ENCODE results near the gene MORN1. TPM values are rescaled to one million over a fixed set of nuclear protein-coding genes. Genes with fewer than 3 reads are reported as not detected.

The MORN1 gene
- total and polyA plus RNA-seq, 2 of the 8 experiments (the other 6 are each of a cell fraction or from before 2014, with no cell fraction given): 5.0 to 9.1 TPM

DNA sequence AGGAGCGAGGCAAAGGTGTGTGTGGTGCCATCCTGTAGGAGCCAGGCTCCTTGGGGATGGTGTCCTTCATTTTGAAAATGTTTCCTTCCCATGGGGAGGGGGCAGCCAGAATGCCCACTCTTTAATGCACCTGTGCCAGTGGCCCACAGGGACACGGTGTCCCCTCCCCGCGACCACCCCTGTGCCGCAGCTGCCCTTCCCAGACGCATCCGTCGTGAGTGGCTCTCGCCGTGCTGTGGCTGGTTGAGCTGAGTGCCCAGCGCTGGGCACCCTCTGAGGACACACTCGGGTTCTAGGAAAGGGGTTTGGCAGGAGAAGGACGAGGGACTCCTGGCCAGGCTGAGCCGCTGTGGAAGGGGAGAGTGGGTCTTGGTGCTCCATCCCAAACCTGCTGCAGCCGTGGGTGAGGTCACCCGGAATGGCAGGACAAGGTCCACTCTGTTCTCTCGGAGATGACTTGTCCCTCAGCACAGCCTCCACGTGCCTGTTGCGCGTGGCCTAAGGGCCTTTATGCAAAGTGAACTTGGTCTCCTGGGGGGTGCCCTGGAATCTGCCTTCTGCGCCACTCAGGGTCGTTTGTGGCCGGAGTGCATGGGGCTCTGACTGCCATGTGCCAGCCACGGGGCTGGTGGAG, 88.9 kb downstream of the MORN1 start:
- Histone ChIP-seq H3K36me3 (ENCODE audit: control insufficient read depth in 2 of 4, insufficient read depth in 4 of 4, low read length in 3 of 4) (peaks cover under 1 to 37% (median 20%) of the 10 kb centered on the region in 4 experiments; a peak in 6 of 8 replicates), H2BK5ac (ENCODE audit: low read depth, low read length) (no peak overlapping the region), H4K8ac (ENCODE audit: extremely low read depth, insufficient read depth, low read length) (no peak overlapping the region), H3K4me3 (ENCODE audit: extremely low read depth in 1 of 4, insufficient read depth in 2 of 4, low read depth in 3 of 4, low read length in 4 of 4) (no peak overlapping the region), H3K27me3 (replicated peaks in 1 of 4; ENCODE audit: control insufficient read depth in 3 of 4, extremely low read depth in 1 of 4, insufficient read depth in 3 of 4, low read length in 3 of 4) (no peaks in the 10 kb centered on the region), H2AK5ac (ENCODE audit: low read depth, low read length) (no peak overlapping the region), H3K18ac (ENCODE audit: extremely low read depth, low read length) (no peak overlapping the region; the same call in 1 of the 2 replicates), H2AFZ (ENCODE audit: low read length) (no peak overlapping the region), H2BK15ac (ENCODE audit: low read length) (no peak overlapping the region), H4K20me1 (replicated peaks in 1 of 2; ENCODE audit: control insufficient read depth in 1 of 2, insufficient read depth in 2 of 2, low read length in 2 of 2) (peaks cover 12 to 48% of the 10 kb centered on the region in 2 experiments), H2BK20ac (ENCODE audit: low read length) (no peak overlapping the region), H4K5ac (ENCODE audit: insufficient read length, low read depth, low read length) (no peak overlapping the region), H3K9me3 (ENCODE audit: insufficient read depth in 2 of 2, low read depth in 1 of 2, low read length in 1 of 2) (no peaks in the 10 kb centered on the region), H3K27ac (ENCODE audit: low read depth, low read length) (no peak overlapping the region), H3K4ac (replicated peaks; ENCODE audit: insufficient read length, low read depth, low read length) (no peak overlapping the region), H3K56ac (replicated peaks; ENCODE audit: insufficient read length, low read depth, low read length) (no peak overlapping the region), H2BK120ac (replicated peaks; ENCODE audit: low read depth, low read length) (no peak overlapping the region), H3K79me1 (ENCODE audit: low read depth, low read length) (peaks cover 30% of the 10 kb centered on the region), H2BK12ac (ENCODE audit: low read depth, low read length) (no peak overlapping the region), H3K9ac (replicated peaks in 1 of 4; ENCODE audit: extremely low read depth in 1 of 4, low read depth in 3 of 4, low read length in 3 of 4) (no peak overlapping the region), H3K23ac (ENCODE audit: insufficient read length) (no peak overlapping the region), H3K4me1 (replicated peaks in 1 of 4; ENCODE audit: control insufficient read depth in 3 of 4, insufficient read depth in 4 of 4, low read length in 3 of 4) (peaks cover 0 to 3% (median 0%) of the 10 kb centered on the region in 4 experiments; a peak in 3 of 7 replicates), H4K91ac (replicated peaks; ENCODE audit: insufficient read length, low read length) (no peak overlapping the region), H3K23me2 (ENCODE audit: low read depth, low read length) (no peaks in the 10 kb centered on the region), H3K4me2 (ENCODE audit: insufficient read depth in 1 of 2, low read depth in 2 of 2, low read length in 2 of 2) (no peak overlapping the region), H3K79me2 (ENCODE audit: control insufficient read depth in 1 of 2, insufficient read depth in 2 of 2, low read length in 2 of 2) (peaks cover 0 to 53% of the 10 kb centered on the region in 2 experiments; a peak in 3 of 4 replicates), H3K14ac (ENCODE audit: insufficient read length) (no peak overlapping the region)
- CTCF ChIA-PET (ENCODE audit: partially characterized antibody): interaction anchor here (0.5 to 1.4 kb wide), 3 partner anchors 9 to 887 kb away, joined by 3 to 6 read pairs (median 3); no protein-coding TSS in a partner anchor
- POLR2A ChIA-PET (ENCODE audit: partially characterized antibody): interaction anchor here (1.2 to 2.5 kb wide), 4 partner anchors 9 to 20 kb away, joined by 3 to 5 read pairs (median 4); no protein-coding TSS in a partner anchor
- FAIRE-seq: no peak
- DNase-seq (ENCODE audit: low read depth in 1 of 2, low spot score in 2 of 2): no peak
- WGBS, 2 experiments (ENCODE audit: extremely low coverage in 1 of 2, insufficient coverage in 1 of 2, insufficient read length in 1 of 2, insufficient replicate concordance in 2 of 2, low coverage in 1 of 2, low lambda C conversion rate in 2 of 2, missing lambda C conversion rate in 1 of 2): 96% methylated on average over 23 of the region's 24 CpGs; no CpG with 5 or more reads in 1 of the 2 experiments
- TF ChIP-seq, protein P1, sequence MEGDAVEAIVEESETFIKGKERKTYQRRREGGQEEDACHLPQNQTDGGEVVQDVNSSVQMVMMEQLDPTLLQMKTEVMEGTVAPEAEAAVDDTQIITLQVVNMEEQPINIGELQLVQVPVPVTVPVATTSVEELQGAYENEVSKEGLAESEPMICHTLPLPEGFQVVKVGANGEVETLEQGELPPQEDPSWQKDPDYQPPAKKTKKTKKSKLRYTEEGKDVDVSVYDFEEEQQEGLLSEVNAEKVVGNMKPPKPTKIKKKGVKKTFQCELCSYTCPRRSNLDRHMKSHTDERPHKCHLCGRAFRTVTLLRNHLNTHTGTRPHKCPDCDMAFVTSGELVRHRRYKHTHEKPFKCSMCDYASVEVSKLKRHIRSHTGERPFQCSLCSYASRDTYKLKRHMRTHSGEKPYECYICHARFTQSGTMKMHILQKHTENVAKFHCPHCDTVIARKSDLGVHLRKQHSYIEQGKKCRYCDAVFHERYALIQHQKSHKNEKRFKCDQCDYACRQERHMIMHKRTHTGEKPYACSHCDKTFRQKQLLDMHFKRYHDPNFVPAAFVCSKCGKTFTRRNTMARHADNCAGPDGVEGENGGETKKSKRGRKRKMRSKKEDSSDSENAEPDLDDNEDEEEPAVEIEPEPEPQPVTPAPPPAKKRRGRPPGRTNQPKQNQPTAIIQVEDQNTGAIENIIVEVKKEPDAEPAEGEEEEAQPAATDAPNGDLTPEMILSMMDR (IDR thresholded peaks at IDR 0.05; ENCODE audit: control extremely low read depth in 1 of 3, insufficient read depth in 1 of 3, low read depth in 1 of 3, low read length in 3 of 3): no peak
- TF ChIP-seq RFX5 (IDR thresholded peaks at IDR 0.05; ENCODE audit: borderline replicate concordance, low read depth, low read length) (no peak), NANOG (IDR thresholded peaks at IDR 0.05; ENCODE audit: insufficient read depth, low read depth, low read length, poor library complexity, severe bottlenecking) (no peak), SIRT6 (IDR thresholded peaks at IDR 0.05; ENCODE audit: low read length) (no peak), BACH1 (IDR thresholded peaks at IDR 0.05; ENCODE audit: low read length) (no peak), POLR2A (IDR thresholded peaks at IDR 0.05; ENCODE audit: control extremely low read depth in 1 of 2, low read depth in 2 of 2, low read length in 2 of 2) (no peak)
- TF ChIP-seq, protein P2, sequence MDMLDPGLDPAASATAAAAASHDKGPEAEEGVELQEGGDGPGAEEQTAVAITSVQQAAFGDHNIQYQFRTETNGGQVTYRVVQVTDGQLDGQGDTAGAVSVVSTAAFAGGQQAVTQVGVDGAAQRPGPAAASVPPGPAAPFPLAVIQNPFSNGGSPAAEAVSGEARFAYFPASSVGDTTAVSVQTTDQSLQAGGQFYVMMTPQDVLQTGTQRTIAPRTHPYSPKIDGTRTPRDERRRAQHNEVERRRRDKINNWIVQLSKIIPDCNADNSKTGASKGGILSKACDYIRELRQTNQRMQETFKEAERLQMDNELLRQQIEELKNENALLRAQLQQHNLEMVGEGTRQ (IDR thresholded peaks at IDR 0.05; ENCODE audit: low read length): no peak
- TF ChIP-seq, protein P3, sequence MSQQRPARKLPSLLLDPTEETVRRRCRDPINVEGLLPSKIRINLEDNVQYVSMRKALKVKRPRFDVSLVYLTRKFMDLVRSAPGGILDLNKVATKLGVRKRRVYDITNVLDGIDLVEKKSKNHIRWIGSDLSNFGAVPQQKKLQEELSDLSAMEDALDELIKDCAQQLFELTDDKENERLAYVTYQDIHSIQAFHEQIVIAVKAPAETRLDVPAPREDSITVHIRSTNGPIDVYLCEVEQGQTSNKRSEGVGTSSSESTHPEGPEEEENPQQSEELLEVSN (IDR thresholded peaks at IDR 0.05): no peak

All from H1 (cell line).